Karpas-422 (cell line): ENCODE results near the gene PCDH15. TPM values are rescaled to one million over a fixed set of nuclear protein-coding genes. Genes with fewer than 3 reads are reported as not detected.
A peak's percentile ranks its signal among the peaks of the same experiment; 100 is the strongest.
"Not testable (repeated sequence)": the region's sequence is repeated elsewhere in the genome, so short reads cannot be mapped to it uniquely, and the experiment has no call there.

ENCODE experiments used
- DNase-seq: peaks from one replicate; pipeline ENCODE4 v3.0.0-alpha.2; 2015
- H2AFZ ChIP-seq: fragments of 200-600 bp; sonication (generic); 2 replicates; pipeline ENCODE4 v1.6.1; 2014; ENCODE audit warnings: antibody characterized with exemption, low read length, mixed read lengths
- H3K27ac ChIP-seq: fragments of 200-600 bp; sonication (generic); 2 replicates; pipeline ENCODE4 v1.5.1; 2014; ENCODE audit warnings: mild to moderate bottlenecking, low read length, moderate library complexity
- H3K27me3 ChIP-seq: fragments of 200-600 bp; sonication (generic); 2 replicates; pipeline ENCODE4 v1.6.1; 2014; ENCODE audit warnings: low read length, mixed read lengths
- H3K36me3 ChIP-seq: fragments of 200-600 bp; sonication (generic); 2 replicates; pipeline ENCODE4 v1.6.1; 2014; ENCODE audit warnings: low read length, mixed read lengths; ENCODE audit not compliant: insufficient read depth
- H3K4me1 ChIP-seq: fragments of 200-600 bp; sonication (generic); 2 replicates; pipeline ENCODE4 v1.6.1; 2014; ENCODE audit warnings: mild to moderate bottlenecking, low read length, mixed read lengths
- H3K4me2 ChIP-seq: fragments of 200-600 bp; sonication (generic); 2 replicates; pipeline ENCODE4 v1.6.1; 2014; ENCODE audit warnings: low read length, low read depth, mild to moderate bottlenecking; ENCODE audit not compliant: poor library complexity, severe bottlenecking
- H3K4me3 ChIP-seq: fragments of 200-600 bp; sonication (generic); 2 replicates; pipeline ENCODE4 v1.5.1; 2014; ENCODE audit warnings: mild to moderate bottlenecking, antibody characterized with exemption, low read length, mixed read lengths
- H3K79me2 ChIP-seq: fragments of 200-600 bp; sonication (generic); 2 replicates; pipeline ENCODE4 v1.6.1; 2014; ENCODE audit warnings: mild to moderate bottlenecking, low read length, mixed read lengths
- H3K9ac ChIP-seq: fragments of 200-600 bp; sonication (generic); 2 replicates; pipeline ENCODE4 v1.6.0; 2014; ENCODE audit warnings: low read length
- H3K9me2 ChIP-seq: fragments of 200-600 bp; sonication (generic), shearing (Covaris generic); replicated peaks from 2 replicates; pipeline ENCODE4 v1.6.0; 2014; ENCODE audit warnings: mild to moderate bottlenecking, low read length, moderate library complexity; ENCODE audit not compliant: insufficient read depth
- H3K9me3 ChIP-seq: fragments of 300-700, 200-600 bp; sonication (generic); 2 replicates; pipeline ENCODE4 v1.6.1; 2014; ENCODE audit warnings: low read length, mixed read lengths
- H4K20me1 ChIP-seq: fragments of 200-600 bp; sonication (generic); 2 replicates; pipeline ENCODE4 v1.6.1; 2014; ENCODE audit warnings: mild to moderate bottlenecking, antibody characterized with exemption, low read length, low read depth; ENCODE audit not compliant: insufficient read depth
- total RNA-seq: library from RNA; depleted of rRNA; stranded (reverse); fragments of >200 nt; shearing (Covaris generic); gene quantifications from 2 replicates; pipeline ENCODE4 v1.2.3, GENCODE V29; 2014; ENCODE audit warnings: low replicate concordance

The PCDH15 gene
- total RNA-seq, 1 experiment from 2014 or later: not detected

- Histone ChIP-seq H3K27ac (no peak overlapping the region), H3K4me1 (no peaks in the 10 kb centered on the region), H3K36me3 (no peaks in the 10 kb centered on the region), H4K20me1 (no peaks in the 10 kb centered on the region), H2AFZ (no peak overlapping the region), H3K4me2 (no peak overlapping the region), H3K79me2 (no peaks in the 10 kb centered on the region), H3K4me3 (no peak overlapping the region), H3K9me3 (peaks cover 12% of the 10 kb centered on the region), H3K9ac (no peak overlapping the region), H3K27me3 (no peaks in the 10 kb centered on the region), H3K9me2 (no peaks in the 10 kb centered on the region)
- DNase-seq: peak; percentile 42
Observed at GRCh38 chr10:54402576-54402975, 398.5 kb downstream of the PCDH15 start.

- Histone ChIP-seq H3K79me2 (no peaks in the 10 kb centered on the region), H3K9me2 (no peaks in the 10 kb centered on the region), H3K9me3 (peaks cover 3% of the 10 kb centered on the region), H3K36me3 (no peaks in the 10 kb centered on the region), H4K20me1 (no peaks in the 10 kb centered on the region), H3K4me2 (no peak overlapping the region), H3K4me3 (no peak overlapping the region), H3K4me1 (no peaks in the 10 kb centered on the region), H2AFZ (no peak overlapping the region), H3K9ac (no peak overlapping the region), H3K27ac (no peak overlapping the region), H3K27me3 (no peaks in the 10 kb centered on the region)
- no peak for DNase-seq
Observed at GRCh38 chr10:54396031-54396430, 405.0 kb downstream of the PCDH15 start.

GRCh38 chr10:54394598-54394997, 406.4 kb downstream of the PCDH15 start:
- not testable (repeated sequence) for H3K36me3 ChIP-seq, H3K4me1 ChIP-seq, H3K9me3 ChIP-seq, H3K4me3 ChIP-seq, DNase-seq, H3K27ac ChIP-seq, H4K20me1 ChIP-seq, H3K27me3 ChIP-seq, H2AFZ ChIP-seq, H3K4me2 ChIP-seq, H3K79me2 ChIP-seq, H3K9ac ChIP-seq, H3K9me2 ChIP-seq

- Histone ChIP-seq H3K9me3 (peaks cover 17% of the 10 kb centered on the region; the same call in 1 of the 2 replicates), H3K9me2 (no peaks in the 10 kb centered on the region), H3K36me3 (no peaks in the 10 kb centered on the region), H2AFZ (no peak overlapping the region), H3K4me3 (no peak overlapping the region), H3K9ac (no peak overlapping the region), H3K4me2 (no peak overlapping the region), H3K27me3 (no peaks in the 10 kb centered on the region), H3K4me1 (no peaks in the 10 kb centered on the region), H4K20me1 (no peaks in the 10 kb centered on the region), H3K27ac (no peak overlapping the region), H3K79me2 (no peaks in the 10 kb centered on the region)
- DNase-seq: no peak
Observed at GRCh38 chr10:54372179-54372578, 428.9 kb downstream of the PCDH15 start.

- DNase-seq: no peak
- no peak overlapping the region for H3K27ac ChIP-seq
- H3K4me1 ChIP-seq: no peaks in the 10 kb centered on the region
- H3K9me3 ChIP-seq: peaks cover 24% of the 10 kb centered on the region; the same call in 1 of the 2 replicates
- H3K4me3 ChIP-seq: no peak overlapping the region
- H3K27me3 ChIP-seq: no peaks in the 10 kb centered on the region
- H3K79me2 ChIP-seq: no peaks in the 10 kb centered on the region
- H3K36me3 ChIP-seq: no peaks in the 10 kb centered on the region
- no peaks in the 10 kb centered on the region for H4K20me1 ChIP-seq
- H3K4me2 ChIP-seq: no peak overlapping the region
- no peak overlapping the region for H2AFZ ChIP-seq
- H3K9ac ChIP-seq: no peak overlapping the region
- no peaks in the 10 kb centered on the region for H3K9me2 ChIP-seq
Observed at GRCh38 chr10:54368984-54369383, 432.0 kb downstream of the PCDH15 start.

GRCh38 chr10:54363390-54363789, 437.6 kb downstream of the PCDH15 start:
- Histone ChIP-seq H3K9me3 (peaks cover 15% of the 10 kb centered on the region; the same call in 1 of the 2 replicates), H3K79me2 (no peaks in the 10 kb centered on the region), H3K27me3 (no peaks in the 10 kb centered on the region), H3K27ac (no peak overlapping the region), H3K4me2 (no peak overlapping the region), H3K36me3 (no peaks in the 10 kb centered on the region), H3K4me1 (no peaks in the 10 kb centered on the region), H3K4me3 (no peak overlapping the region), H4K20me1 (no peaks in the 10 kb centered on the region), H3K9me2 (no peaks in the 10 kb centered on the region), H3K9ac (no peak overlapping the region), H2AFZ (no peak overlapping the region)
- no peak for DNase-seq

- H3K79me2 ChIP-seq: no peaks in the 10 kb centered on the region
- no peaks in the 10 kb centered on the region for H4K20me1 ChIP-seq
- H3K27me3 ChIP-seq: no peaks in the 10 kb centered on the region
- H3K4me2 ChIP-seq: no peak overlapping the region
- H3K36me3 ChIP-seq: no peaks in the 10 kb centered on the region
- no peak overlapping the region for H3K9ac ChIP-seq
- H3K27ac ChIP-seq: no peak overlapping the region
- no peaks in the 10 kb centered on the region for H3K9me2 ChIP-seq
- DNase-seq: no peak
- H3K4me1 ChIP-seq: no peaks in the 10 kb centered on the region
- no peak overlapping the region for H3K4me3 ChIP-seq
- no peak overlapping the region for H2AFZ ChIP-seq
- peaks cover 34% of the 10 kb centered on the region for H3K9me3 ChIP-seq
Observed at GRCh38 chr10:54342058-54342457, 459.0 kb downstream of the PCDH15 start.

- H3K79me2 ChIP-seq: no peaks in the 10 kb centered on the region
- no peaks in the 10 kb centered on the region for H4K20me1 ChIP-seq
- no peaks in the 10 kb centered on the region for H3K36me3 ChIP-seq
- no peak overlapping the region for H2AFZ ChIP-seq
- H3K4me1 ChIP-seq: no peaks in the 10 kb centered on the region
- no peak overlapping the region for H3K9ac ChIP-seq
- H3K27me3 ChIP-seq: no peaks in the 10 kb centered on the region
- no peak for DNase-seq
- no peak overlapping the region for H3K4me3 ChIP-seq
- peaks cover 31% of the 10 kb centered on the region for H3K9me3 ChIP-seq
- H3K9me2 ChIP-seq: no peaks in the 10 kb centered on the region
- no peak overlapping the region for H3K27ac ChIP-seq
- H3K4me2 ChIP-seq: no peak overlapping the region
Observed at GRCh38 chr10:54335296-54335695, 465.7 kb downstream of the PCDH15 start.

GRCh38 chr10:54319341-54319740, 481.7 kb downstream of the PCDH15 start:
- peaks cover 29% of the 10 kb centered on the region for H3K9me3 ChIP-seq

More at GRCh38 chr10:54319341-54319740, 481.7 kb downstream of the PCDH15 start:
- H3K36me3 ChIP-seq: no peaks in the 10 kb centered on the region
- H4K20me1 ChIP-seq: no peaks in the 10 kb centered on the region
- H3K9ac ChIP-seq: no peak overlapping the region
- H3K4me2 ChIP-seq: no peak overlapping the region
- H3K4me1 ChIP-seq: no peaks in the 10 kb centered on the region
- H3K9me2 ChIP-seq: no peaks in the 10 kb centered on the region
- no peak overlapping the region for H3K27ac ChIP-seq
- no peaks in the 10 kb centered on the region for H3K27me3 ChIP-seq
- H3K79me2 ChIP-seq: no peaks in the 10 kb centered on the region
- no peak for DNase-seq
- H3K4me3 ChIP-seq: no peak overlapping the region
- H2AFZ ChIP-seq: no peak overlapping the region
